ENCODE results near the gene GNB2. TPM values are rescaled to one million over a fixed set of nuclear protein-coding genes. Genes with fewer than 3 reads are reported as not detected.

The GNB2 gene
- polyA plus RNA-seq, 2 of the 4 experiments (the other 2 are of a cell fraction): 50.8 to 163 TPM

DNA sequence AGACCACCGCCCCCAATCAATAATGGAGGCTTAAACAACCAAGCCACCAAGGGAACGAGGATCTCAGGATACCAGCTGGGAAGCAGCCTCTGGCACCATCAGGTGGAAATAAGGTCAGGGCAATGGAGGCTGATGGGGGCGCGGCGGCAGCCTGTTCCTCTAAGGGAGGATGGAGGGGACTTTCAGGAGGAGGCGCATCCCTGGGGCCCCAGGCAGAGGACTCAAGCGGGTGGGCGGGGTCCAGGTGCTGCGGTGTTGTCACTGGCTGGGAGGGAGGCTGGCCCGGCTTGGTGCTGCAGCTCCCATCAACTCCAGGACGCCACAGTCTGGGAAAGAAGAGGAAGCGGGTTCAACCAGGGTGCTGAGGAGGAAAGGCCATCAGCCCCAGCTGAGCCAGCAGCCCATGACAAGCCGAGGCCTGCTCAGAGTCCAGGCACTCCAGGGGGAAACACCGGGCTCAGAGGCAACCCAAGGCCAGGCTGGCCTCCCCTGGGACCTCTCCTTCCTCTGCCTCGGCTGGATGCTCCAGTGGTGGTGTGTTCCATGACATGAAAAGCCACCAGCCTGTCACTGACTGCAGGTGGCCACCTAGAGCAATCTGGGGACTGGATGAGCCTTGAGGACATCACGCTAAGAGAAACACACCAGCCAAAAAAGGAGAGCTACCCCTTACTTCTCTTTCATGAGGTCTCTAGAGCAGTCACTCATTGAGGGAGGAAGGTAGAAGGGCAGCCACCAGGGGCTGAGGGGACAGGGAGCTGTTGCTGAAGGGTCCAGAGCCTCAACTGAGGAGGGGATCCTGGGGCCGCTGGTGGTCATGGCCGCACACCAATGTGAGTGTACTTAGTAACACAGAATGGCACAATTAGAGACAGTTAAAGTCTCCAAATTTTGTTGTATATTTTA lies 15.9 kb downstream of the GNB2 start:
- POLR2A ChIA-PET: no interaction called here
- no peak for DNase-seq (ENCODE audit: low read depth in 1 of 2, low spot score in 1 of 2)
- FAIRE-seq: no peak
- no peak for TF ChIP-seq NFE2L2 (conservative IDR thresholded peaks at IDR 0.05; ENCODE audit: low read length)
- TF ChIP-seq, protein P1, sequence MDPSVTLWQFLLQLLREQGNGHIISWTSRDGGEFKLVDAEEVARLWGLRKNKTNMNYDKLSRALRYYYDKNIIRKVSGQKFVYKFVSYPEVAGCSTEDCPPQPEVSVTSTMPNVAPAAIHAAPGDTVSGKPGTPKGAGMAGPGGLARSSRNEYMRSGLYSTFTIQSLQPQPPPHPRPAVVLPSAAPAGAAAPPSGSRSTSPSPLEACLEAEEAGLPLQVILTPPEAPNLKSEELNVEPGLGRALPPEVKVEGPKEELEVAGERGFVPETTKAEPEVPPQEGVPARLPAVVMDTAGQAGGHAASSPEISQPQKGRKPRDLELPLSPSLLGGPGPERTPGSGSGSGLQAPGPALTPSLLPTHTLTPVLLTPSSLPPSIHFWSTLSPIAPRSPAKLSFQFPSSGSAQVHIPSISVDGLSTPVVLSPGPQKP (IDR thresholded peaks at IDR 0.05; ENCODE audit: low read depth, low read length): no peak
- TF ChIP-seq, protein P2, sequence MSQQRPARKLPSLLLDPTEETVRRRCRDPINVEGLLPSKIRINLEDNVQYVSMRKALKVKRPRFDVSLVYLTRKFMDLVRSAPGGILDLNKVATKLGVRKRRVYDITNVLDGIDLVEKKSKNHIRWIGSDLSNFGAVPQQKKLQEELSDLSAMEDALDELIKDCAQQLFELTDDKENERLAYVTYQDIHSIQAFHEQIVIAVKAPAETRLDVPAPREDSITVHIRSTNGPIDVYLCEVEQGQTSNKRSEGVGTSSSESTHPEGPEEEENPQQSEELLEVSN (IDR thresholded peaks at IDR 0.05; ENCODE audit: borderline replicate concordance, low read depth): no peak
- no peak for TF ChIP-seq HEYL (CRISPR knock-in tag; IDR thresholded peaks at IDR 0.05)
- no peak for TF ChIP-seq EHMT2 (IDR thresholded peaks at IDR 0.05; ENCODE audit: low read depth)
- no peak for TF ChIP-seq RNF2 (IDR thresholded peaks at IDR 0.05; ENCODE audit: borderline replicate concordance, low read depth)
- TF ChIP-seq, protein P3, sequence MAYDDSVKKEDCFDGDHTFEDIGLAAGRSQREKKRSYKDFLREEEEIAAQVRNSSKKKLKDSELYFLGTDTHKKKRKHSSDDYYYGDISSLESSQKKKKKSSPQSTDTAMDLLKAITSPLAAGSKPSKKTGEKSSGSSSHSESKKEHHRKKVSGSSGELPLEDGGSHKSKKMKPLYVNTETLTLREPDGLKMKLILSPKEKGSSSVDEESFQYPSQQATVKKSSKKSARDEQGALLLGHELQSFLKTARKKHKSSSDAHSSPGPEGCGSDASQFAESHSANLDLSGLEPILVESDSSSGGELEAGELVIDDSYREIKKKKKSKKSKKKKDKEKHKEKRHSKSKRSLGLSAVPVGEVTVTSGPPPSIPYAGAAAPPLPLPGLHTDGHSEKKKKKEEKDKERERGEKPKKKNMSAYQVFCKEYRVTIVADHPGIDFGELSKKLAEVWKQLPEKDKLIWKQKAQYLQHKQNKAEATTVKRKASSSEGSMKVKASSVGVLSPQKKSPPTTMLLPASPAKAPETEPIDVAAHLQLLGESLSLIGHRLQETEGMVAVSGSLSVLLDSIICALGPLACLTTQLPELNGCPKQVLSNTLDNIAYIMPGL (CRISPR knock-in tag; IDR thresholded peaks at IDR 0.05; ENCODE audit: borderline replicate concordance): no peak
- Histone ChIP-seq H3K4me1 (peaks cover 21% of the 10 kb centered on the region), H3K9me3 (no peaks in the 10 kb centered on the region), H3K4me3 (no peak overlapping the region), H3K27ac (no peak overlapping the region), H3K4me2 (no peak overlapping the region)
- no peak for ATAC-seq
- WGBS (ENCODE audit: missing lambda C conversion rate): 89% methylated on average over 17 of the region's 18 CpGs
- CTCF ChIA-PET: interaction anchor here (1.0 to 10.6 kb wide), 13 partner anchors 9 to 235 kb away, joined by 3 to 158 read pairs (median 4); partner anchors contain the start of genes POP7 and SLC12A9

DNA sequence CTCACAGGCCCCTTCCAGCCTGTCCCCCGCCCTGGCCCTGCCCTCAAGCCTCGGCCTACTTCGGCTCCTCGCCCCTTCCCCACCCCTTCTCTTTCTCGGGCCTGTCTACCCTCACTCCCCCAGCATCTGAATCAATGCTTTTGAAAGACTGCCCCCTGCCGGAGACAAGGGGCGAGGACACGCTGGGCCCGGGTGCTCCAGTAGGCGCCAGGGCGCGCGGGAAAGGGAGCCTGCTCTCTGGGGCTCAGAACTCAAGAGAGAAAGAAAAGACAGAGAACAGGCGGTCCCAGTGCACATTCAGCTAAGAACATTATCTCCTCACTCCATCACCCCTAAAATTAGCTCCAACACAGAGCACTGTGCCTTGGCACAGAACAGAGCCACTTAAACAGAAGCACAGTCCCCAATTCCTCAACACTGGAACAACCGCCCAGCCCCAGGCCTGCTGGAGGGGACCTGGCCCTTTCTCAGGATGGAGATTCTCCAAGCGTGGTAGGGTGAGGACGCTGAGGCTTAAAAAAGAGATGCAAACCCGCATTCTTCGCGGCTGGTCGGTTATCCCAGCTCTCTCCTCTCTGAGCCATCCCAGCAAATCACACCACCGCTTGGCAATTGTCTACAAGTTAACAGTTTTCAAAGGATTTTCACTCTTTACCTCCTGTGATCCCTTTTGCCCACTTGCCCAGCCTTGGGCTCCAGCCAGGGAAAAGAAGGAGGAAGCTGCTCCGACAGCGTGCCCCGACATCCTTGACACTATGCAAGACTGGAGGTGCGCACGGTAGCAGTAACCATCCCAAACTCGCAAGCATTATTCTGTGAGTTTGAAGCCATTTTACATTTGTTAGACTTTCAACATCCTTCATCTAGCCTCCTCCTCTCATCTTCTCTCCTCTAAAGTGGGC lies 18.4 kb downstream of the GNB2 start:
- CTCF ChIA-PET: interaction anchor here (0.6 to 10.6 kb wide), 65 partner anchors 8 to 248 kb away, joined by 3 to 158 read pairs (median 4); partner anchors contain the start of genes ACTL6B, EPO, GNB2 and MOSPD3
- FAIRE-seq (no peak), ATAC-seq (peak; percentile 72 to 94; a peak in 5 of 6 replicates), DNase-seq (ENCODE audit: low read depth in 1 of 2, low spot score in 1 of 2) (peak; percentile 74 to 93)
- Histone ChIP-seq H3K27ac (no peak overlapping the region), H3K4me3 (no peak overlapping the region), H3K4me1 (peaks cover 26% of the 10 kb centered on the region), H3K9me3 (no peaks in the 10 kb centered on the region), H3K4me2 (peak overlapping the region; percentile 99)
- WGBS (ENCODE audit: missing lambda C conversion rate): 61% methylated on average over 18 of the region's 28 CpGs
- TF ChIP-seq SMC3 (IDR thresholded peaks at IDR 0.05) (peak; percentile 78), ESRRA (IDR thresholded peaks at IDR 0.05; ENCODE audit: borderline replicate concordance, low read length) (no peak), CBX8 (IDR thresholded peaks at IDR 0.05) (no peak), RARB (CRISPR knock-in tag; IDR thresholded peaks at IDR 0.05) (no peak), RCOR1 (IDR thresholded peaks at IDR 0.05; ENCODE audit: low read depth, low read length) (no peak), POLR2AphosphoS2 (conservative IDR thresholded peaks at IDR 0.05; ENCODE audit: low read length) (no peak), MYC (IDR thresholded peaks at IDR 0.05; ENCODE audit: borderline replicate concordance, low read length) (0 out of 2 replicates have a peak, but pooled peaks have one; percentile 50), PHF8 (IDR thresholded peaks at IDR 0.05; ENCODE audit: borderline replicate concordance, low read depth) (no peak), RAD21 (conservative IDR thresholded peaks at IDR 0.05 in 1 of 2, IDR thresholded peaks at IDR 0.05 in 1 of 2) (peak; percentile 75 to 78), TP53 (CRISPR knock-in tag; IDR thresholded peaks at IDR 0.05) (peak; percentile 50; the same call in 1 of the 2 replicates)
- TF ChIP-seq, protein P4, sequence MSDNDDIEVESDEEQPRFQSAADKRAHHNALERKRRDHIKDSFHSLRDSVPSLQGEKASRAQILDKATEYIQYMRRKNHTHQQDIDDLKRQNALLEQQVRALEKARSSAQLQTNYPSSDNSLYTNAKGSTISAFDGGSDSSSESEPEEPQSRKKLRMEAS (IDR thresholded peaks at IDR 0.05): peak; percentile 37; the same call in 1 of the 2 replicates
- TF ChIP-seq, protein P5, sequence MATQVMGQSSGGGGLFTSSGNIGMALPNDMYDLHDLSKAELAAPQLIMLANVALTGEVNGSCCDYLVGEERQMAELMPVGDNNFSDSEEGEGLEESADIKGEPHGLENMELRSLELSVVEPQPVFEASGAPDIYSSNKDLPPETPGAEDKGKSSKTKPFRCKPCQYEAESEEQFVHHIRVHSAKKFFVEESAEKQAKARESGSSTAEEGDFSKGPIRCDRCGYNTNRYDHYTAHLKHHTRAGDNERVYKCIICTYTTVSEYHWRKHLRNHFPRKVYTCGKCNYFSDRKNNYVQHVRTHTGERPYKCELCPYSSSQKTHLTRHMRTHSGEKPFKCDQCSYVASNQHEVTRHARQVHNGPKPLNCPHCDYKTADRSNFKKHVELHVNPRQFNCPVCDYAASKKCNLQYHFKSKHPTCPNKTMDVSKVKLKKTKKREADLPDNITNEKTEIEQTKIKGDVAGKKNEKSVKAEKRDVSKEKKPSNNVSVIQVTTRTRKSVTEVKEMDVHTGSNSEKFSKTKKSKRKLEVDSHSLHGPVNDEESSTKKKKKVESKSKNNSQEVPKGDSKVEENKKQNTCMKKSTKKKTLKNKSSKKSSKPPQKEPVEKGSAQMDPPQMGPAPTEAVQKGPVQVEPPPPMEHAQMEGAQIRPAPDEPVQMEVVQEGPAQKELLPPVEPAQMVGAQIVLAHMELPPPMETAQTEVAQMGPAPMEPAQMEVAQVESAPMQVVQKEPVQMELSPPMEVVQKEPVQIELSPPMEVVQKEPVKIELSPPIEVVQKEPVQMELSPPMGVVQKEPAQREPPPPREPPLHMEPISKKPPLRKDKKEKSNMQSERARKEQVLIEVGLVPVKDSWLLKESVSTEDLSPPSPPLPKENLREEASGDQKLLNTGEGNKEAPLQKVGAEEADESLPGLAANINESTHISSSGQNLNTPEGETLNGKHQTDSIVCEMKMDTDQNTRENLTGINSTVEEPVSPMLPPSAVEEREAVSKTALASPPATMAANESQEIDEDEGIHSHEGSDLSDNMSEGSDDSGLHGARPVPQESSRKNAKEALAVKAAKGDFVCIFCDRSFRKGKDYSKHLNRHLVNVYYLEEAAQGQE (IDR thresholded peaks at IDR 0.05): no peak
- TF ChIP-seq, protein P6, sequence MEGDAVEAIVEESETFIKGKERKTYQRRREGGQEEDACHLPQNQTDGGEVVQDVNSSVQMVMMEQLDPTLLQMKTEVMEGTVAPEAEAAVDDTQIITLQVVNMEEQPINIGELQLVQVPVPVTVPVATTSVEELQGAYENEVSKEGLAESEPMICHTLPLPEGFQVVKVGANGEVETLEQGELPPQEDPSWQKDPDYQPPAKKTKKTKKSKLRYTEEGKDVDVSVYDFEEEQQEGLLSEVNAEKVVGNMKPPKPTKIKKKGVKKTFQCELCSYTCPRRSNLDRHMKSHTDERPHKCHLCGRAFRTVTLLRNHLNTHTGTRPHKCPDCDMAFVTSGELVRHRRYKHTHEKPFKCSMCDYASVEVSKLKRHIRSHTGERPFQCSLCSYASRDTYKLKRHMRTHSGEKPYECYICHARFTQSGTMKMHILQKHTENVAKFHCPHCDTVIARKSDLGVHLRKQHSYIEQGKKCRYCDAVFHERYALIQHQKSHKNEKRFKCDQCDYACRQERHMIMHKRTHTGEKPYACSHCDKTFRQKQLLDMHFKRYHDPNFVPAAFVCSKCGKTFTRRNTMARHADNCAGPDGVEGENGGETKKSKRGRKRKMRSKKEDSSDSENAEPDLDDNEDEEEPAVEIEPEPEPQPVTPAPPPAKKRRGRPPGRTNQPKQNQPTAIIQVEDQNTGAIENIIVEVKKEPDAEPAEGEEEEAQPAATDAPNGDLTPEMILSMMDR (IDR thresholded peaks at IDR 0.05): peak; percentile 87
- TF ChIP-seq, protein P2 (IDR thresholded peaks at IDR 0.05; ENCODE audit: borderline replicate concordance, low read depth): peak; percentile 27; the same call in 1 of the 2 replicates
- POLR2A ChIA-PET: interaction anchor here (0.5 to 1.3 kb wide), 2 partner anchors 12 to 14 kb away, joined by 3 to 6 read pairs; partner anchors contain the start of gene POP7
